GM12892 (cell line): ENCODE measurements around the gene PPIE.

Experiments used
- POLR2A ChIP-seq: IDR thresholded peaks from 2 replicates; pipeline ENCODE4 v1.6.1; 2011; ENCODE audit warnings: low read depth, low read length, control low read depth
- TAF1 ChIP-seq: IDR thresholded peaks from 2 replicates; pipeline ENCODE4 v1.6.1; 2011; ENCODE audit warnings: low read depth, mild to moderate bottlenecking, control low read depth, low read length, borderline replicate concordance

DNA sequence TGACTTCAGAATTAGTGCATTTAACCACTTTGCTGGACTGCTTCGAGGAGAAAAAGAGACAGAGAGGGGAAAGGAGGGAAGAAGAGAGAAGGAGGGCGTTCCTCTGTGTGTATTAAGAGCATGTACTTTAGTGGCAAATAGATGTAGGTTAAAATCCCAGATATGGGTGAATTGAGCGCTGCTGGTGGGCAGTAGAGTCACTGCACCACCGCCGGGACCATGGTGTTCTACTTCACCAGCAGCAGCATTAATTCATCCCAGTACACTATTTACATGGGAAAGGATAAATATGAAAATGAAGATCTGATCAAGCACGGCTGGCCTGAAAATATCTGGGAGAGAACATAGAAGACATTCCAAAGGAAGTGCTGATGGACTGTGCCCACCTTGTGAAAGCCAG is 20.9 kb upstream of the PPIE start:
- TF ChIP-seq POLR2A (no peak), TAF1 (no peak)
